Testis (tissue), 2 donors: ENCODE measurements around the gene PDE4B.

Source experiments
- CTCF ChIP-seq, 3 experiments: fragments of 450-650 bp in 2 of 3; fragments of 200-600 bp in 1 of 3; sonication (generic) in 1 of 3; IDR thresholded peaks; one replicate each; pipeline ENCODE4 v1.5.1; 2016 to 2019; ENCODE audit warnings: antibody characterized with exemption in 3 of 3, mild to moderate bottlenecking in 2 of 3, moderate library complexity in 1 of 3
- POLR2A ChIP-seq: fragments of 450-650 bp; IDR thresholded peaks from one replicate; pipeline ENCODE4 v1.6.1; 2017; ENCODE audit warnings: antibody characterized with exemption, mild to moderate bottlenecking, moderate library complexity

GRCh38 chr1:66246351-66247269 is 453.9 kb downstream of the PDE4B start:
- TF ChIP-seq CTCF (IDR thresholded peaks at IDR 0.05) (no peak), POLR2A (no peak)
